ENCODE data around the gene SLC23A3. TPM values are rescaled to one million over a fixed set of nuclear protein-coding genes. Genes with fewer than 3 reads are reported as not detected.
A peak's percentile ranks its signal among the peaks of the same experiment; 100 is the strongest.

Gene SLC23A3
- total RNA-seq, 2 donors from 2014 or later: 1.4 to 3.4 TPM

DNA sequence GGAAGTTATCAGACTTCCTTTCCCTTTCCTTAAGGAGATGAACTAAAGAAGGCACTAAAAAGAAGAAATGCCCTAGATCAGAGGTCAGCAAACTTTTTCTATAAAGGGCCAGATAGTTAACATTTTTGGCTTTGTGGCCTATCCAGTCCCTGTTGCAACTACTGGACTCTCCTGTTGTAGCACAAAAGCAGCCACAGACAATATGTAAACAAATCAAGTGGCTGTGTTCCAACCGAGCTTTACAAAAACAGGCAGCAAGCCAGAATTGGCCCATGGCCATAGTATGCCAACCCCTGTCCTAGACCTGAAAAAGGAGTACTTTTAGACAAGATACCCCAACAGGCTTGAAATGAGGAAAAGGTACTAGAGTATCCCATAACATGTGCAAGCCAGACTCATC lies 20.2 kb downstream of the SLC23A3 start:
- H3K36me3 ChIP-seq: peaks cover 12% of the 10 kb centered on the region
- no peaks in the 10 kb centered on the region for H3K27me3 ChIP-seq (replicated peaks; ENCODE audit: insufficient read depth)
- H3K9me3 ChIP-seq: no peaks in the 10 kb centered on the region
- DNase-seq (ENCODE audit: low spot score) (no peak), ATAC-seq (ENCODE audit: insufficient number of reproducible peaks, low FRiP score, low read depth) (no peak)
- TF ChIP-seq CTCF (IDR thresholded peaks at IDR 0.05): no peak
- H3K27ac ChIP-seq: no peak overlapping the region
- H3K4me3 ChIP-seq: no peak overlapping the region
- H3K4me1 ChIP-seq (ENCODE audit: control insufficient read depth in 1 of 2, low read depth in 2 of 2): no peaks in the 10 kb centered on the region

GRCh38 chr2:219142329-219142728 lies 27.5 kb downstream of the SLC23A3 start:
- Histone ChIP-seq H3K4me3 (no peak overlapping the region), H3K27ac (peak overlapping the region in 1 of 2 donors; percentile 10), H3K27me3 (replicated peaks; ENCODE audit: insufficient read depth) (no peaks in the 10 kb centered on the region), H3K4me1 (ENCODE audit: control insufficient read depth in 1 of 2, low read depth in 2 of 2) (peaks cover 0 to 11% of the 10 kb centered on the region in 2 donors), H3K36me3 (peaks cover 3% of the 10 kb centered on the region), H3K9me3 (no peaks in the 10 kb centered on the region)
- peak; percentile 22 for DNase-seq (ENCODE audit: low spot score)
- no peak for TF ChIP-seq CTCF (IDR thresholded peaks at IDR 0.05)
- peak; percentile 60 for ATAC-seq (ENCODE audit: insufficient number of reproducible peaks, low FRiP score, low read depth)

DNA sequence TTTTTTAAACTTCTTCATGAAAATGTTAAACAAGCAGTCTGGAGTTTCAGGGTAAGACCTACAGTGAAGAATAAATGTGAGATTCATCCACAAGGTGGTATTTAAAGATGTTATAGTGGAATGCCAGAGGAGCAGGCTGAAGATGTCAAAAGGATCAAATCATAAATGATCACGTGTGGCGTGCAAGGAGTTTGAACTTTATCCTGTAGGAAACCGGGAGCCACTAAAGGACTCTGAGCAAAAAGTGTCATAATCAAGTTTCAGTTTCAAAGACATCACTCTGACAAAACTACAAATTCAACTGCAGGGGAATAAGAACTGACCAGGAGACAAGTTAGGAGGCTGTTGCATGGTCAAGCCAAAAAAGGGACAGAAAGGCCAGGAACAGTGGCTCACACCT lies 29.1 kb downstream of the SLC23A3 start:
- no peak overlapping the region for H3K4me3 ChIP-seq
- no peak for TF ChIP-seq CTCF (IDR thresholded peaks at IDR 0.05)
- no peaks in the 10 kb centered on the region for H3K9me3 ChIP-seq
- H3K27me3 ChIP-seq (replicated peaks; ENCODE audit: insufficient read depth): no peaks in the 10 kb centered on the region
- H3K4me1 ChIP-seq (ENCODE audit: control insufficient read depth in 1 of 2, low read depth in 2 of 2): peaks cover 0 to 11% of the 10 kb centered on the region in 2 donors
- ATAC-seq (ENCODE audit: insufficient number of reproducible peaks, low FRiP score, low read depth) (no peak), DNase-seq (ENCODE audit: low spot score) (no peak)
- H3K36me3 ChIP-seq: peaks cover 3% of the 10 kb centered on the region
- H3K27ac ChIP-seq: no peak overlapping the region

GRCh38 chr2:219133976-219134375 lies 35.9 kb downstream of the SLC23A3 start:
- H3K4me3 ChIP-seq: no peak overlapping the region
- ATAC-seq (ENCODE audit: insufficient number of reproducible peaks, low FRiP score, low read depth) (no peak), DNase-seq (ENCODE audit: low spot score) (no peak)
- peaks cover 0 to 7% of the 10 kb centered on the region in 2 donors for H3K4me1 ChIP-seq (ENCODE audit: control insufficient read depth in 1 of 2, low read depth in 2 of 2)
- H3K36me3 ChIP-seq: no peaks in the 10 kb centered on the region
- no peak overlapping the region for H3K27ac ChIP-seq
- H3K27me3 ChIP-seq (replicated peaks; ENCODE audit: insufficient read depth): no peaks in the 10 kb centered on the region
- no peaks in the 10 kb centered on the region for H3K9me3 ChIP-seq
- TF ChIP-seq CTCF (IDR thresholded peaks at IDR 0.05): no peak

DNA sequence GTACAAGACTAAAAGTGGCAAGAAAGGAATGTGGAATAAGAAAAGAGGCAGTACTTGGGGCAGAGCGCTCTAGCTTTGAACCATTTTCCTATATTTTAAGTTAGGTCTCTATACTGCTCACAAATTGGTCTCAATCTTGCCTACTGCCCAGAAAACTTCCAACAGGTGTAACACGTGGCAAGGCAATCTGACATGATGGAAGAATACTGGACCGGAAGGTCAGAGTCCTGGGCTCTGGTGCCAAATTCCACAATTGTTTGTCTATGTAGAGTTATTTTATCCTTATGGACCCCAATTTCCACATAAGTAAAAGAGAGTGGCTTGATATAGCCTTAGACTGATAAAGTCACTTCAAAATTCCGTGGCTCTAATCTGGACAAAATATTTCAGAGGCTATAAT lies 38.1 kb downstream of the SLC23A3 start:
- TF ChIP-seq CTCF (IDR thresholded peaks at IDR 0.05): no peak
- no peaks in the 10 kb centered on the region for H3K27me3 ChIP-seq (replicated peaks; ENCODE audit: insufficient read depth)
- DNase-seq (ENCODE audit: low spot score): no peak
- H3K9me3 ChIP-seq: no peaks in the 10 kb centered on the region
- peaks cover under 1 to 17% of the 10 kb centered on the region in 2 donors for H3K4me1 ChIP-seq (ENCODE audit: control insufficient read depth in 1 of 2, low read depth in 2 of 2)
- H3K4me3 ChIP-seq: no peak overlapping the region
- no peak overlapping the region for H3K27ac ChIP-seq
- H3K36me3 ChIP-seq: no peaks in the 10 kb centered on the region
- ATAC-seq (ENCODE audit: insufficient number of reproducible peaks, low FRiP score, low read depth): no peak
